Measurements from ENCODE around the gene OR4S2.

OR4S2 gene

GRCh38 chr11:55648027-55648426 lies at the start of gene OR4S2:
TSS of gene OR4S2 (plus strand) at chr11:55648327. CDS start at chr11:55650904, 2,577 bp downstream.
- no peak for DNase-seq (ENCODE audit: low spot score)

- no peak for DNase-seq (ENCODE audit: low spot score)
These were observed 40.6 kb upstream of the OR4S2 start, which contains the start of gene OR4C11 for GRCh38 chr11:55607545-55607944. TSS of gene OR4C11 (minus strand) at chr11:55607645. CDS start at chr11:55604373, 3,272 bp downstream.

GRCh38 chr11:55624531-55624930 lies 23.6 kb upstream of the OR4S2 start:
- DNase-seq (ENCODE audit: low spot score) = no peak

GRCh38 chr11:55634813-55635212 lies 13.3 kb upstream of the OR4S2 start, which contains the start of gene OR4P4:
TSS of gene OR4P4 (plus strand) at chr11:55635113.
- no peak for DNase-seq (ENCODE audit: low spot score)

- no peak for DNase-seq (ENCODE audit: low spot score)
These were observed 4.4 kb downstream of the OR4S2 start for GRCh38 chr11:55652560-55652959.

- no peak for DNase-seq (ENCODE audit: low spot score)
These were observed 7.0 kb downstream of the OR4S2 start for GRCh38 chr11:55655096-55655495.

- DNase-seq (ENCODE audit: low spot score) = no peak
These were observed 10.0 kb downstream of the OR4S2 start for GRCh38 chr11:55658031-55658573.

- no peak for DNase-seq (ENCODE audit: low spot score)
These were observed 10.5 kb downstream of the OR4S2 start for GRCh38 chr11:55658608-55659007.

- DNase-seq (ENCODE audit: low spot score) = no peak
These were observed 13.8 kb downstream of the OR4S2 start, which contains the start of gene OR4C6 for GRCh38 chr11:55661901-55662300. TSS of gene OR4C6 (plus strand) at chr11:55662201. CDS start at chr11:55665167, 2,966 bp downstream.

- no peak for DNase-seq (ENCODE audit: low spot score)
These were observed 21.2 kb downstream of the OR4S2 start for GRCh38 chr11:55669376-55669775.

- DNase-seq (ENCODE audit: low spot score) = no peak
These were observed 25.7 kb downstream of the OR4S2 start for GRCh38 chr11:55673860-55674259.

GRCh38 chr11:55697817-55698216 lies 49.7 kb downstream of the OR4S2 start:
- no peak for DNase-seq (ENCODE audit: low spot score)

- DNase-seq (ENCODE audit: low spot score) = no peak
These were observed 53.3 kb downstream of the OR4S2 start for GRCh38 chr11:55701429-55701828.
